ENCODE data around the gene CCN5. TPM values are rescaled to one million over a fixed set of nuclear protein-coding genes. Genes with fewer than 3 reads are reported as not detected.

Gene CCN5
- total and polyA plus RNA-seq, 2 of the 13 experiments (the other 11 are each of a cell fraction or from before 2014, with no cell fraction given): 0.12 TPM; not detected in 1

DNA sequence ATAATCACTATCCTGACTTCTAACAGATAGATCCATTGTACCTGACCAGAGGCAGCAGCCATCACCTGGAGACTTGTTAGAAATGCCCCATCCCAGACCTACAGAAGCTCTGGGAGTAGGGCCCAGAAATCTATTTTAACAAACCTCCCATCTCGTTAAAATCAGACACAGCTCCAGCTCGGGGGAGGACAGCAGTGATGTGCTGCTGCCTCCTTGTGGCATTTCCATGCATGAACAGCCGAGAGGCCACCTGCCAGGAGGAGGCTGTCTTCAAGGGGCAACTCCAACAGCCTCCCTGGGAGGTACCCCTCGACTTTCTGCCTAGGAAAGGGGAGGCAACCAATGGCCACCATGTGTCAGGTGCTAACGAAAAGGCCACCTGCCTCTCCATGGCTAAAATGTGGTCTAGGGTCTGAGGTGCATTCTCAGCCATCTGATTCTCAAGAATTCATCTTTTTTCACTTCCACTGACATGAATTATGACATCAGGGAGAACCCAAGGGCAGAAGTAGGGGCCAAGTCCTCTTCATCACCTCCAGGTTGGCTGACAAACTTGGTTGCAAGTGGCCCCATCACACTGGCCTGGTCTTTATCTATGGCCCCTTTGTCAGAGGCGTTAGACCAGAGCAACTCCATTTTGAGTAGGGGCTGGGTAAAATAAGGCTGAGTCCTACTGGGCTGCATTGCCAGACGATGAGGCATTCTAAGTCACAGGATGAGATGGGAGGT is 18.3 kb downstream of the CCN5 start (continued):
- TF ChIP-seq ZNF253 (CRISPR knock-in tag; IDR thresholded peaks at IDR 0.05; ENCODE audit: borderline replicate concordance) (no peak), XRCC5 (optimal IDR thresholded peaks at IDR 0.05; ENCODE audit: low read length) (peak; percentile 85), TARDBP (CRISPR knock-in tag; IDR thresholded peaks at IDR 0.05) (0 out of 2 replicates have a peak, but pooled peaks have one; percentile 34), BORCS8-MEF2B (CRISPR knock-in tag; IDR thresholded peaks at IDR 0.05) (0 out of 2 replicates have a peak, but pooled peaks have one; percentile 40), IRF2 (CRISPR knock-in tag; IDR thresholded peaks at IDR 0.05) (peak; percentile 79), ERF (CRISPR knock-in tag; IDR thresholded peaks at IDR 0.05) (0 out of 2 replicates have a peak, but pooled peaks have one; percentile 35), ZNF12 (CRISPR knock-in tag; IDR thresholded peaks at IDR 0.05) (peak; percentile 71; the same call in 1 of the 2 replicates), KDM2A (CRISPR knock-in tag; IDR thresholded peaks at IDR 0.05; ENCODE audit: borderline replicate concordance, low read depth) (peak; percentile 70; the same call in 1 of the 2 replicates)
- TF ChIP-seq, protein P1, sequence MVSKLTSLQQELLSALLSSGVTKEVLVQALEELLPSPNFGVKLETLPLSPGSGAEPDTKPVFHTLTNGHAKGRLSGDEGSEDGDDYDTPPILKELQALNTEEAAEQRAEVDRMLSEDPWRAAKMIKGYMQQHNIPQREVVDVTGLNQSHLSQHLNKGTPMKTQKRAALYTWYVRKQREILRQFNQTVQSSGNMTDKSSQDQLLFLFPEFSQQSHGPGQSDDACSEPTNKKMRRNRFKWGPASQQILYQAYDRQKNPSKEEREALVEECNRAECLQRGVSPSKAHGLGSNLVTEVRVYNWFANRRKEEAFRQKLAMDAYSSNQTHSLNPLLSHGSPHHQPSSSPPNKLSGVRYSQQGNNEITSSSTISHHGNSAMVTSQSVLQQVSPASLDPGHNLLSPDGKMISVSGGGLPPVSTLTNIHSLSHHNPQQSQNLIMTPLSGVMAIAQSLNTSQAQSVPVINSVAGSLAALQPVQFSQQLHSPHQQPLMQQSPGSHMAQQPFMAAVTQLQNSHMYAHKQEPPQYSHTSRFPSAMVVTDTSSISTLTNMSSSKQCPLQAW (CRISPR knock-in tag; IDR thresholded peaks at IDR 0.05): 0 out of 2 replicates have a peak, but pooled peaks have one; percentile 31
- TF ChIP-seq, protein P2, sequence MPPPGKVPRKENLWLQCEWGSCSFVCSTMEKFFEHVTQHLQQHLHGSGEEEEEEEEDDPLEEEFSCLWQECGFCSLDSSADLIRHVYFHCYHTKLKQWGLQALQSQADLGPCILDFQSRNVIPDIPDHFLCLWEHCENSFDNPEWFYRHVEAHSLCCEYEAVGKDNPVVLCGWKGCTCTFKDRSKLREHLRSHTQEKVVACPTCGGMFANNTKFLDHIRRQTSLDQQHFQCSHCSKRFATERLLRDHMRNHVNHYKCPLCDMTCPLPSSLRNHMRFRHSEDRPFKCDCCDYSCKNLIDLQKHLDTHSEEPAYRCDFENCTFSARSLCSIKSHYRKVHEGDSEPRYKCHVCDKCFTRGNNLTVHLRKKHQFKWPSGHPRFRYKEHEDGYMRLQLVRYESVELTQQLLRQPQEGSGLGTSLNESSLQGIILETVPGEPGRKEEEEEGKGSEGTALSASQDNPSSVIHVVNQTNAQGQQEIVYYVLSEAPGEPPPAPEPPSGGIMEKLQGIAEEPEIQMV (CRISPR knock-in tag; IDR thresholded peaks at IDR 0.05; ENCODE audit: low read depth): 0 out of 2 replicates have a peak, but pooled peaks have one; percentile 46
